Measurements from ENCODE around the gene IL4R. TPM values are rescaled to one million over a fixed set of nuclear protein-coding genes. Genes with fewer than 3 reads are reported as not detected.

The IL4R gene
- total and polyA plus RNA-seq, 4 donors: 15.5 to 61.9 (median 29.9) TPM

GRCh38 chr16:27365142-27366089, 51.6 kb downstream of the IL4R start:
- Histone ChIP-seq H3K27ac (ENCODE audit: low read depth in 1 of 2, low read length in 2 of 2) (peak overlapping the region; percentile 45 to 74), H3K4me3 (ENCODE audit: low read depth in 1 of 3, low read length in 3 of 3) (no peak overlapping the region), H3K9ac (ENCODE audit: low read depth in 1 of 2, low read length in 2 of 2) (no peak overlapping the region), H3K36me3 (ENCODE audit: control insufficient read depth in 4 of 4, insufficient read depth in 3 of 4, low read depth in 1 of 4, low read length in 3 of 4) (peaks cover 7 to 23% (median 20%) of the 10 kb centered on the region in 4 donors), H3K9me3 (ENCODE audit: control insufficient read depth in 4 of 4, low read length in 3 of 4) (no peaks in the 10 kb centered on the region), H3K27me3 (ENCODE audit: control insufficient read depth in 4 of 4, insufficient read depth in 4 of 4, low read length in 3 of 4) (no peaks in the 10 kb centered on the region), H3K4me1 (ENCODE audit: control insufficient read depth in 4 of 4, insufficient read depth in 4 of 4, low read length in 3 of 4) (peaks cover 20 to 44% (median 39%) of the 10 kb centered on the region in 4 donors)
- no peak for DNase-seq (ENCODE audit: low spot score)
- TF ChIP-seq RXRA (IDR thresholded peaks at IDR 0.05) (no peak), YY1 (IDR thresholded peaks at IDR 0.05) (peak; percentile 64), RAD21 (IDR thresholded peaks at IDR 0.05) (no peak), EGR1 (IDR thresholded peaks at IDR 0.05; ENCODE audit: low read depth in 2 of 2) (no peak), TAF1 (conservative IDR thresholded peaks at IDR 0.05) (no peak), HNF4A (conservative IDR thresholded peaks at IDR 0.05) (no peak), NR2F2 (IDR thresholded peaks at IDR 0.05) (no peak), FOXA2 (IDR thresholded peaks at IDR 0.05) (no peak)
- TF ChIP-seq, protein P1, sequence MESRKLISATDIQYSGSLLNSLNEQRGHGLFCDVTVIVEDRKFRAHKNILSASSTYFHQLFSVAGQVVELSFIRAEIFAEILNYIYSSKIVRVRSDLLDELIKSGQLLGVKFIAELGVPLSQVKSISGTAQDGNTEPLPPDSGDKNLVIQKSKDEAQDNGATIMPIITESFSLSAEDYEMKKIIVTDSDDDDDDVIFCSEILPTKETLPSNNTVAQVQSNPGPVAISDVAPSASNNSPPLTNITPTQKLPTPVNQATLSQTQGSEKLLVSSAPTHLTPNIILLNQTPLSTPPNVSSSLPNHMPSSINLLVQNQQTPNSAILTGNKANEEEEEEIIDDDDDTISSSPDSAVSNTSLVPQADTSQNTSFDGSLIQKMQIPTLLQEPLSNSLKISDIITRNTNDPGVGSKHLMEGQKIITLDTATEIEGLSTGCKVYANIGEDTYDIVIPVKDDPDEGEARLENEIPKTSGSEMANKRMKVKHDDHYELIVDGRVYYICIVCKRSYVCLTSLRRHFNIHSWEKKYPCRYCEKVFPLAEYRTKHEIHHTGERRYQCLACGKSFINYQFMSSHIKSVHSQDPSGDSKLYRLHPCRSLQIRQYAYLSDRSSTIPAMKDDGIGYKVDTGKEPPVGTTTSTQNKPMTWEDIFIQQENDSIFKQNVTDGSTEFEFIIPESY (IDR thresholded peaks at IDR 0.05): no peak
- WGBS: 78% methylated on average over 7 of the region's 7 CpGs

DNA sequence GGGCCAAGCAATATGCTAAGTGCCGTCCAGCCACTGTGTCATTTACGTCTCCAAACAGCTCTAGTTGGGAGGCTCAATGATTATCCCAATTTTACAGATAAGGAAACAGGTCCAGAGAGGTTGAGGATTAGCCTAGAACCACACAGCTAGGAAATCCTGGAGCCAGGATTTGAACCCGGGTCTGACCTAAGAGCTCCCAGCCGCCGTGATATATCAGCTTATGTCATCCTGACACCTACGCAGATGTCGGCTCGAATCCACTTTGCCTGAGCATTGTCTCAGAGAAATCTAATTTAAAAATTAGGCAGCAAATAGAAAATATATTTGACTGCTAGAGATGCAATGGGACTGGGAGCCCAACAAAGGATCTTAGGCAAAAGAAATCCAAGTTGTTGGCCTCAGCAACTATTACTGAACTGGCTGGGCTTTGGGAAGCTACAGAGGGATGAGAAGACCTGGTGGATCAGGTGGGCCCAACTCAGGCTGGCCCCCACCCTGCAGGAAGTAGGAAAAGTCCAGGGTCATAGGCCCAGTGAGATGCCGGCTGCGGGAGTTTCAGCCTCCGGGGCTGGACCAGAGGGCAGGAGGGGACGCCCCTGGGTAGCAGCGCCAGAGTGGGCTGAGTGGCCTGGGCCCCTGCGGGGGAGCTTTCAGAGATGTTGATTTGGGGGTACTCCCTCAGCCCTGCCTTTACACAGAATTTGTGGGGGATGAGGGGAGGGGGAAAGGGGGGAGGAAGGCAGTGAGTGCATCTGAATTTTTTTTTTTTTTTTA, 53.1 kb downstream of the IL4R start:
- Histone ChIP-seq H3K9ac (ENCODE audit: low read depth in 1 of 2, low read length in 2 of 2) (no peak overlapping the region), H3K4me1 (ENCODE audit: control insufficient read depth in 4 of 4, insufficient read depth in 4 of 4, low read length in 3 of 4) (peaks cover 20 to 43% (median 39%) of the 10 kb centered on the region in 4 donors), H3K27ac (ENCODE audit: low read depth in 1 of 2, low read length in 2 of 2) (peak overlapping the region; percentile 58 to 70), H3K4me3 (ENCODE audit: low read depth in 1 of 3, low read length in 3 of 3) (no peak overlapping the region), H3K27me3 (ENCODE audit: control insufficient read depth in 4 of 4, insufficient read depth in 4 of 4, low read length in 3 of 4) (no peaks in the 10 kb centered on the region), H3K9me3 (ENCODE audit: control insufficient read depth in 4 of 4, low read length in 3 of 4) (no peaks in the 10 kb centered on the region), H3K36me3 (ENCODE audit: control insufficient read depth in 4 of 4, insufficient read depth in 3 of 4, low read depth in 1 of 4, low read length in 3 of 4) (peaks cover 3 to 15% (median 12%) of the 10 kb centered on the region in 4 donors)
- TF ChIP-seq YY1 (IDR thresholded peaks at IDR 0.05): no peak
- no peak for DNase-seq (ENCODE audit: low spot score)
- 57% methylated on average over 14 of the region's 14 CpGs for WGBS

DNA sequence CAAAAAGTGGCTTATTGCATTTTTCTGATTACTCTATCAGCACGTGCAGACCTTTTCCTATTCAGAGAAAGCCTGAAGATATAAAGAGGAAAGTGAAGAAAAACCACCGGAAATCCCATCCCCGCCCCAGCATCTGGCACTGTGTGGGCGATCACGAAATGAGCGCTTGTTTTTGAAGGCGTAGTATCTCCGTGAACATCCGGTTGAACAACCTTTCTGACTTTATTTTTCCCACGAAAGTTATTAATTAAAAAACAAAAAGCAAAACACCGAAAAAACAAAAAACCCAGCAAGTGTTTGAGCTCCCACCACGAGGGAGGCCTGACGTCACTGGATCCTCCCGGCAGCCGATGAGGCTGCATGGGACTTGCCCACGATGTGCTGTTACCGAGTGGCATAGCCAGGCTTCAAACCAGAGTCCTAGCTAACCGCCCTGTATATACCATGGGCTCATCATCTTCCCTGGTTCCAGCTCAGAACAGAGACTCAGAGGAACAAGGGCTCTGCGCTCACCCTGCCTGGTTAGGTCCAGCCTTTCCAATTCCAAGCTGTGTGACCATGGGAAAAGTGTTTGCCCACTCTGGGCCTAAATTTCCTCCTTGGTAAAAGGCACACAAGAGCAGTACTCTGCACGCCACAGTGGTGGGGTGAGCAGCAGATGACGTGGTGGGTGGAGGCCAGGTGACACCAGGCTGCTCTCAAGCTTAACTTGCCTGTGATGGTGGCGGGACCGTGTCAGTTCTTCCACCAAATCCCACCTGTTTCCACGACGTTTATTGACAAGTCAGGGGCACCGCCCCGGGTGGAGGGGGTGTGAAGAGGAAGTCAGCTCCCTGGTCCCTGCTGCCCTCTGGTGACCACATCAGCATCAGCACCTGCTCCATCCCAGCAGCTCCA, 53.9 kb downstream of the IL4R start:
- DNase-seq (ENCODE audit: low spot score): peak; percentile 70
- WGBS: 20% methylated on average over 27 of the region's 27 CpGs
- Histone ChIP-seq H3K4me3 (ENCODE audit: low read depth in 1 of 3, low read length in 3 of 3) (no peak overlapping the region), H3K9me3 (ENCODE audit: control insufficient read depth in 4 of 4, low read length in 3 of 4) (no peaks in the 10 kb centered on the region), H3K9ac (ENCODE audit: low read depth in 1 of 2, low read length in 2 of 2) (peak overlapping the region; percentile 3 to 55), H3K27me3 (ENCODE audit: control insufficient read depth in 4 of 4, insufficient read depth in 4 of 4, low read length in 3 of 4) (no peaks in the 10 kb centered on the region), H3K4me1 (ENCODE audit: control insufficient read depth in 4 of 4, insufficient read depth in 4 of 4, low read length in 3 of 4) (peaks cover 20 to 39% (median 36%) of the 10 kb centered on the region in 4 donors), H3K27ac (ENCODE audit: low read depth in 1 of 2, low read length in 2 of 2) (peak overlapping the region; percentile 70 to 73), H3K36me3 (ENCODE audit: control insufficient read depth in 4 of 4, insufficient read depth in 3 of 4, low read depth in 1 of 4, low read length in 3 of 4) (peaks cover 0 to 6% (median 5%) of the 10 kb centered on the region in 4 donors)
- TF ChIP-seq ATF3 (IDR thresholded peaks at IDR 0.05) (no peak), GABPA (IDR thresholded peaks at IDR 0.05 in 1 of 2, conservative IDR thresholded peaks at IDR 0.05 in 1 of 2) (peak in 1 of 2 donors; percentile 19), TAF1 (conservative IDR thresholded peaks at IDR 0.05) (no peak), JUND (IDR thresholded peaks at IDR 0.05) (no peak), EGR1 (IDR thresholded peaks at IDR 0.05; ENCODE audit: low read depth in 2 of 2) (no peak), YY1 (IDR thresholded peaks at IDR 0.05) (no peak), HNF4G (IDR thresholded peaks at IDR 0.05) (no peak), NR2F2 (IDR thresholded peaks at IDR 0.05) (peak; percentile 48), RXRA (IDR thresholded peaks at IDR 0.05) (no peak), RAD21 (IDR thresholded peaks at IDR 0.05) (peak; percentile 92 to 95), FOXA1 (IDR thresholded peaks at IDR 0.05) (no peak)
- TF ChIP-seq, protein P2, sequence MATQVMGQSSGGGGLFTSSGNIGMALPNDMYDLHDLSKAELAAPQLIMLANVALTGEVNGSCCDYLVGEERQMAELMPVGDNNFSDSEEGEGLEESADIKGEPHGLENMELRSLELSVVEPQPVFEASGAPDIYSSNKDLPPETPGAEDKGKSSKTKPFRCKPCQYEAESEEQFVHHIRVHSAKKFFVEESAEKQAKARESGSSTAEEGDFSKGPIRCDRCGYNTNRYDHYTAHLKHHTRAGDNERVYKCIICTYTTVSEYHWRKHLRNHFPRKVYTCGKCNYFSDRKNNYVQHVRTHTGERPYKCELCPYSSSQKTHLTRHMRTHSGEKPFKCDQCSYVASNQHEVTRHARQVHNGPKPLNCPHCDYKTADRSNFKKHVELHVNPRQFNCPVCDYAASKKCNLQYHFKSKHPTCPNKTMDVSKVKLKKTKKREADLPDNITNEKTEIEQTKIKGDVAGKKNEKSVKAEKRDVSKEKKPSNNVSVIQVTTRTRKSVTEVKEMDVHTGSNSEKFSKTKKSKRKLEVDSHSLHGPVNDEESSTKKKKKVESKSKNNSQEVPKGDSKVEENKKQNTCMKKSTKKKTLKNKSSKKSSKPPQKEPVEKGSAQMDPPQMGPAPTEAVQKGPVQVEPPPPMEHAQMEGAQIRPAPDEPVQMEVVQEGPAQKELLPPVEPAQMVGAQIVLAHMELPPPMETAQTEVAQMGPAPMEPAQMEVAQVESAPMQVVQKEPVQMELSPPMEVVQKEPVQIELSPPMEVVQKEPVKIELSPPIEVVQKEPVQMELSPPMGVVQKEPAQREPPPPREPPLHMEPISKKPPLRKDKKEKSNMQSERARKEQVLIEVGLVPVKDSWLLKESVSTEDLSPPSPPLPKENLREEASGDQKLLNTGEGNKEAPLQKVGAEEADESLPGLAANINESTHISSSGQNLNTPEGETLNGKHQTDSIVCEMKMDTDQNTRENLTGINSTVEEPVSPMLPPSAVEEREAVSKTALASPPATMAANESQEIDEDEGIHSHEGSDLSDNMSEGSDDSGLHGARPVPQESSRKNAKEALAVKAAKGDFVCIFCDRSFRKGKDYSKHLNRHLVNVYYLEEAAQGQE (IDR thresholded peaks at IDR 0.05): no peak
